Ishikawa (cell line): ENCODE measurements around the gene CD59.
A peak's percentile ranks its signal among the peaks of the same experiment; 100 is the strongest.

ENCODE experiments used
- CEBPB ChIP-seq: IDR thresholded peaks from 2 replicates; pipeline ENCODE4 v1.6.1; 2012
- EGR1 ChIP-seq: IDR thresholded peaks from 2 replicates; pipeline ENCODE4 v1.6.1; 2012
- EP300 ChIP-seq: IDR thresholded peaks from 2 replicates; pipeline ENCODE4 v1.6.1; 2012; ENCODE audit warnings: borderline replicate concordance
- NFIC ChIP-seq: IDR thresholded peaks from 2 replicates; pipeline ENCODE4 v1.6.1; 2012
- RAD21 ChIP-seq: IDR thresholded peaks from 2 replicates; pipeline ENCODE4 v1.6.1; 2012; ENCODE audit warnings: low read depth
- TAF1 ChIP-seq: IDR thresholded peaks from 2 replicates; pipeline ENCODE4 v1.6.1; 2012; ENCODE audit warnings: low read depth, mild to moderate bottlenecking
- YY1 ChIP-seq: IDR thresholded peaks from 2 replicates; pipeline ENCODE4 v1.6.1; 2012; ENCODE audit warnings: low read depth
- TF ChIP-seq, protein P1 (sequence below): IDR thresholded peaks from 2 replicates; pipeline ENCODE4 v1.6.1; 2012
- TF ChIP-seq, protein P2 (sequence below): IDR thresholded peaks from 2 replicates; pipeline ENCODE4 v1.6.1; 2012; ENCODE audit warnings: low read depth, mild to moderate bottlenecking
- TF ChIP-seq, protein P3 (sequence below): IDR thresholded peaks from 2 replicates; pipeline ENCODE4 v1.6.1; 2012

DNA sequence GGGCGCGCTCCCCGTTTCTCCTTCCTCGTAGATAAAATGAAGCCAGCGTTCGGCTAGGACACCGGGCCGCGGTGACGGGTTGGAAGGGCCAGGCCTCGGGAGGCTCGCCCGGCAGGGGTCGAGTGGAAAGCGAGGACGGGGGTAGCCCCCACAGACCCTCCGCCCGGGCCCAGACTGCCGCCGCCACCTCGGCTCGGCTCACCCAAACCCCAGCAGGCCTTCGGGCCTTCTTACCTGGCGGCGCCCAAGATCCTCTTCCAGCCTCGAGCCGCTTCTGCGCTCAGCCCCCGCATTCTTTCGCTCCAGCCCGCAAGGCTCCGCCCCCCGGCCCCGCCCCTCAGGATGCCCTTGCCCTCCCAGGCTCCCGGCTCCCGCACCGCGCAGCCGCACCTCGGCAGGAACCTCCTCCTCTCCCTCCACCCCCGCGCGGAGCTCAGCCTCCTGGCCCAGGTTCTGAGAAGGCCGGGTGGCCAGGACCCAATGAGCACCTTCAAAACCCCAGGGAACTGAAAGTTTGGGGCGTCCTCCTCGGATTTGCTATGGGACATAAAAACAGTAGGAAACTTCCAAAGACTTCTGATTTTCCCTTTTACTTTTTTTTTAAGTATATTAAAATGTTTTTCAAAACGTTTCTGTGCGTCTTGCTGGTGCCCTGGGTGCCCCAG, at the start of gene CD59:
- TF ChIP-seq, protein P1, sequence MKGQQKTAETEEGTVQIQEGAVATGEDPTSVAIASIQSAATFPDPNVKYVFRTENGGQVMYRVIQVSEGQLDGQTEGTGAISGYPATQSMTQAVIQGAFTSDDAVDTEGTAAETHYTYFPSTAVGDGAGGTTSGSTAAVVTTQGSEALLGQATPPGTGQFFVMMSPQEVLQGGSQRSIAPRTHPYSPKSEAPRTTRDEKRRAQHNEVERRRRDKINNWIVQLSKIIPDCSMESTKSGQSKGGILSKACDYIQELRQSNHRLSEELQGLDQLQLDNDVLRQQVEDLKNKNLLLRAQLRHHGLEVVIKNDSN: no peak
- no peak for TF ChIP-seq NFIC
- peak; percentile 69 for TF ChIP-seq TAF1
- TF ChIP-seq EP300: no peak
- no peak for TF ChIP-seq CEBPB
- TF ChIP-seq EGR1: peak; percentile 91
- no peak for TF ChIP-seq YY1
- TF ChIP-seq, protein P2, sequence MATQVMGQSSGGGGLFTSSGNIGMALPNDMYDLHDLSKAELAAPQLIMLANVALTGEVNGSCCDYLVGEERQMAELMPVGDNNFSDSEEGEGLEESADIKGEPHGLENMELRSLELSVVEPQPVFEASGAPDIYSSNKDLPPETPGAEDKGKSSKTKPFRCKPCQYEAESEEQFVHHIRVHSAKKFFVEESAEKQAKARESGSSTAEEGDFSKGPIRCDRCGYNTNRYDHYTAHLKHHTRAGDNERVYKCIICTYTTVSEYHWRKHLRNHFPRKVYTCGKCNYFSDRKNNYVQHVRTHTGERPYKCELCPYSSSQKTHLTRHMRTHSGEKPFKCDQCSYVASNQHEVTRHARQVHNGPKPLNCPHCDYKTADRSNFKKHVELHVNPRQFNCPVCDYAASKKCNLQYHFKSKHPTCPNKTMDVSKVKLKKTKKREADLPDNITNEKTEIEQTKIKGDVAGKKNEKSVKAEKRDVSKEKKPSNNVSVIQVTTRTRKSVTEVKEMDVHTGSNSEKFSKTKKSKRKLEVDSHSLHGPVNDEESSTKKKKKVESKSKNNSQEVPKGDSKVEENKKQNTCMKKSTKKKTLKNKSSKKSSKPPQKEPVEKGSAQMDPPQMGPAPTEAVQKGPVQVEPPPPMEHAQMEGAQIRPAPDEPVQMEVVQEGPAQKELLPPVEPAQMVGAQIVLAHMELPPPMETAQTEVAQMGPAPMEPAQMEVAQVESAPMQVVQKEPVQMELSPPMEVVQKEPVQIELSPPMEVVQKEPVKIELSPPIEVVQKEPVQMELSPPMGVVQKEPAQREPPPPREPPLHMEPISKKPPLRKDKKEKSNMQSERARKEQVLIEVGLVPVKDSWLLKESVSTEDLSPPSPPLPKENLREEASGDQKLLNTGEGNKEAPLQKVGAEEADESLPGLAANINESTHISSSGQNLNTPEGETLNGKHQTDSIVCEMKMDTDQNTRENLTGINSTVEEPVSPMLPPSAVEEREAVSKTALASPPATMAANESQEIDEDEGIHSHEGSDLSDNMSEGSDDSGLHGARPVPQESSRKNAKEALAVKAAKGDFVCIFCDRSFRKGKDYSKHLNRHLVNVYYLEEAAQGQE: no peak
- TF ChIP-seq, protein P3, sequence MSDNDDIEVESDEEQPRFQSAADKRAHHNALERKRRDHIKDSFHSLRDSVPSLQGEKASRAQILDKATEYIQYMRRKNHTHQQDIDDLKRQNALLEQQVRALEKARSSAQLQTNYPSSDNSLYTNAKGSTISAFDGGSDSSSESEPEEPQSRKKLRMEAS: peak; percentile 23; the same call in 1 of the 2 replicates
- TF ChIP-seq RAD21: no peak
